Endothelial cell (in vitro differentiated cells): ENCODE data around the gene KRCC1. TPM values are rescaled to one million over a fixed set of nuclear protein-coding genes. Genes with fewer than 3 reads are reported as not detected.

ENCODE experiments used
- DNase-seq: peaks from one replicate; pipeline ENCODE4 v3.0.0; 2021; ENCODE audit warnings: low spot score
- H3K27ac Mint-ChIP-seq: one replicate; pipeline ENCODE4 v1.8.0; 2021; ENCODE audit warnings: mixed read lengths, inconsistent platforms; ENCODE audit not compliant: unreplicated experiment
- H3K27me3 Mint-ChIP-seq: one replicate; pipeline ENCODE4 v1.8.0; 2021; ENCODE audit warnings: mild to moderate bottlenecking, moderate library complexity, mixed read lengths, inconsistent platforms; ENCODE audit not compliant: unreplicated experiment
- H3K36me3 Mint-ChIP-seq: one replicate; pipeline ENCODE4 v1.8.0; 2021; ENCODE audit warnings: mild to moderate bottlenecking, low read depth, mixed read lengths, inconsistent platforms; ENCODE audit not compliant: unreplicated experiment
- H3K4me1 Mint-ChIP-seq: one replicate; pipeline ENCODE4 v1.8.0; 2021; ENCODE audit warnings: mild to moderate bottlenecking, mixed read lengths, inconsistent platforms; ENCODE audit not compliant: unreplicated experiment
- H3K4me3 Mint-ChIP-seq: one replicate; pipeline ENCODE4 v1.8.0; 2021; ENCODE audit warnings: mild to moderate bottlenecking, mixed read lengths, inconsistent platforms; ENCODE audit not compliant: unreplicated experiment
- H3K9me3 Mint-ChIP-seq: one replicate; pipeline ENCODE4 v1.8.0; 2021; ENCODE audit warnings: mixed read lengths, inconsistent platforms; ENCODE audit not compliant: unreplicated experiment
- long read RNA-seq: library from polyadenylated mRNA; unstranded; transcript quantifications from one replicate; pipeline ENCODE4 v2.0.0, GENCODE V29; 2020; ENCODE audit not compliant: unreplicated experiment
- total RNA-seq: library from RNA; stranded (reverse); fragmentation: NEBNext Ultra II Directional; extraction: Animal tissue kit (Norgen Biotek cat#: 25700); gene quantifications from one replicate; pipeline ENCODE4 v1.2.1, GENCODE V29; 2021; ENCODE audit not compliant: unreplicated experiment
- TF ChIP-seq, protein P1 (sequence below): fragments of 200-600 bp; sonication (generic); IDR thresholded peaks from one replicate; pipeline ENCODE4 v1.5.0; 2021; ENCODE audit warnings: antibody characterized with exemption; ENCODE audit not compliant: unreplicated experiment

The KRCC1 gene
- 18.0 TPM for total RNA-seq
- long read RNA-seq, transcript KRCC1-201 (4 exons, 1,753 nt): major isoform, 10 of 15 reads
- long read RNA-seq, partial matches to known transcripts: 0 of 15 reads
- long read RNA-seq, other reads (novel, unspliced or antisense): 5 of 15 reads

DNA sequence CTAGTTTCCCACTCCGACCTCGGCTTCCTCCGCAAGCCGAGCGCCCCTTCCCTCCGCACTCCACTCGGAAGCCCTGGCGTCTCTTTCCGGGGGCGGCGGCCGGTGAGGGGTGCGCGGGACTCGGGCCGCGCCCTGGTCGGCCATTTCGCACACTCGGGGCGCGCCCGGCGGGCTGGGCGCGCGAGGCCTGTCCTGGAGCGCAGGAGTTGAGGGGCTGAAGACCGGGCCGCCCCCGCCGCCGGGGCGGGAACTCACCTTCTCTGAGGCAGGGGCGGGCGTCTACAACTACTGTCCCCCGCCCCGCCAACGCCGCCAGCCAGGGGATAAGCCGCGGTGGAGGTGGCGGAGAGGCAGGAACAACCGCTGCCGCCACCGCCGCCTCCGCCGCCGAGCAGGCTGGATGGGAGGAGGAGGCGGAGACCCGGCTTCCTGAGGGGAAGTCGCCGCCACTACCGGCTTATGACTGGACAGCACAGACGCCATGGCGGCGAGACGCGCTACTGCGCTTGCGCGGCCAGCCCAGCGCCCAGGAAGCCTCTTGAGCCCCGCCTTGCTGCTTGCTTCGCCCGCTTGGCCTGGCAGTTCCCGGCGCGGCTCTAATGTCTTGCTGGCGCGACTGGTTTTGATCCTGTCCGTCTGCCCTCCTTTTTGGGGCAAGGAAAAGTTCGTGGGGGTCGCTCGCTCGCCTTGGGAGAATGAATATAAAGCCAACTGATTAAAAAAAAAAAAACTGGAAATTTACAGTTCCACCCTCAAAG is at the start of gene KRCC1:
Gene KRCC1 (minus strand): TSS at position 413 of the 758 bp plus-strand sequence. CDS start 27,220 bp downstream, outside the sequence.
- Mint-ChIP-seq H3K4me3 (peak within 1 kb of the TSS; percentile 99), H3K27me3 (peaks cover 12% of the 10 kb centered on the region), H3K36me3 (peaks cover 6% of the 10 kb centered on the region), H3K27ac (peak within 1 kb of the TSS; percentile 100), H3K4me1 (peaks cover 30% of the 10 kb centered on the region), H3K9me3 (no peaks in the 10 kb centered on the region)
- DNase-seq: peak; percentile 85
- TF ChIP-seq, protein P1, sequence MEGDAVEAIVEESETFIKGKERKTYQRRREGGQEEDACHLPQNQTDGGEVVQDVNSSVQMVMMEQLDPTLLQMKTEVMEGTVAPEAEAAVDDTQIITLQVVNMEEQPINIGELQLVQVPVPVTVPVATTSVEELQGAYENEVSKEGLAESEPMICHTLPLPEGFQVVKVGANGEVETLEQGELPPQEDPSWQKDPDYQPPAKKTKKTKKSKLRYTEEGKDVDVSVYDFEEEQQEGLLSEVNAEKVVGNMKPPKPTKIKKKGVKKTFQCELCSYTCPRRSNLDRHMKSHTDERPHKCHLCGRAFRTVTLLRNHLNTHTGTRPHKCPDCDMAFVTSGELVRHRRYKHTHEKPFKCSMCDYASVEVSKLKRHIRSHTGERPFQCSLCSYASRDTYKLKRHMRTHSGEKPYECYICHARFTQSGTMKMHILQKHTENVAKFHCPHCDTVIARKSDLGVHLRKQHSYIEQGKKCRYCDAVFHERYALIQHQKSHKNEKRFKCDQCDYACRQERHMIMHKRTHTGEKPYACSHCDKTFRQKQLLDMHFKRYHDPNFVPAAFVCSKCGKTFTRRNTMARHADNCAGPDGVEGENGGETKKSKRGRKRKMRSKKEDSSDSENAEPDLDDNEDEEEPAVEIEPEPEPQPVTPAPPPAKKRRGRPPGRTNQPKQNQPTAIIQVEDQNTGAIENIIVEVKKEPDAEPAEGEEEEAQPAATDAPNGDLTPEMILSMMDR: no peak

DNA sequence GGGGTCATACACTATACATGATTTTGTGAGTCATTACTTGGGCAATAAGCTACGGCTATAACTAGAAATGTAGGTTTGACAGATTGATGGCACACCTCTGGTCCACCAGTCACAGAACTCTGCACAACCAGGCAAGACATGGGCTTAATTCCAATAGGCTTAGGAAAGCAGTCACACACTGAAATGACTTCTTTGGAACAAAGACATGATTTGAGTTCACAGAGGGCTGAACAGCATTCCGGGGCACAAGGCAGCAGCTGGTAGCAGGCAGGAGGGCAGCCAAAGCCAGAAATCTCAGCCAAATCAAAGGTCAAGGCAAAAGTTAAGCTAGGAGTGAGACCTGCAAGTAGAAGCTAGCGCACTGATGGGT is 44.9 kb upstream of the KRCC1 start:
- no peak for DNase-seq
- Mint-ChIP-seq H3K4me1 (no peaks in the 10 kb centered on the region), H3K27ac (no peak overlapping the region), H3K27me3 (peaks cover 3% of the 10 kb centered on the region), H3K9me3 (no peaks in the 10 kb centered on the region), H3K4me3 (no peak overlapping the region), H3K36me3 (no peaks in the 10 kb centered on the region)
- TF ChIP-seq, protein P1: no peak

DNA sequence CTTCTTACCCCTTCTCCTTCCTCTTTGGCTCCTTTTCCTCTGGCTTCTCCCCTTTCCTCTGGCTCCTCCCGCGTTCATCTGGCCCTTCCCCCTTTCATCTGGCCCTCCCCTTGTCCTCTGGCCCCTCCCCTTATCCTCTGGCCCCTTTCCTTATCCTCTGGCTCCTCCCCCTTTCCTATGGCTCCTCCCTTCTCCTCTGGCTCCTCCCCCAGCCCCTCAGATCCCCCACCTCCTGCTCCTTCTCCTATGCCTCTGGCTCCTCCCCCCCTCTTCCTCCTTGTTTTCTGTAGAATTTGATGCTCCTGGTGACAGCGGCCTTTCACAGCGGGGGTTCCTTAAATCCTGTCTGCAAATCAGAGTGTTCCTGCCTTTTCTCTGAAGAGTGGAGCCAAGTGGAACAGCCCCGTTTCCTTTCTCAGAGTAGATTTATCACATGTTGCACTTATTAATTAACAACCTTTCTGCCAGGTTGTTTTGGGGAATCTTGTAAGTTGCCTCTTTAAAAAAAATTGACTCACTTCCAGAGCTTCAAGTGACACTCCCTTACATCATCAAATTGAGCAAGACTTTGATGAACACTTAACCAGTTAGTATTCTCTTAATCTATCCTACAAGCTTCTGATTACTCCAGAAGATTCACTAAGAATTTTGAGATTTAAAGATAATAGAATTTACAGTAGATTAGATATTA is 44.4 kb upstream of the KRCC1 start:
- Mint-ChIP-seq H3K36me3 (no peaks in the 10 kb centered on the region), H3K4me1 (no peaks in the 10 kb centered on the region), H3K27ac (no peak overlapping the region), H3K27me3 (peaks cover 3% of the 10 kb centered on the region), H3K4me3 (no peak overlapping the region), H3K9me3 (no peaks in the 10 kb centered on the region)
- TF ChIP-seq, protein P1: no peak
- DNase-seq: peak; percentile 26

DNA sequence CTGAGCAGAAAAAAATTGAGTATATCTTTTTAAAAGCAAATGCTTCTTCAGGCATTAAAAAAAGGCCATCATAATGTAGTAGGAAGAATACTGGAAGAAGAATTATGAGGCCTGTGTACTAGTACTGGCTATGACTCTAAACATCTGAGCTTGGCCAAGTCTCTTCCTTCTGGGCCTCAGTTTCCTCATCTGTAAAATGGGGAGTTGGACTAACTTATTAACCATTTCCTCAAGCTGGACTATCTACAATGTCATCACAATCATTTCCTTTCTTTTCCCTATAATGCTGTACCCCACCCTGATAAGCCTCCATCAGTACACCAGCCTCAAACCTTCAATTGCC is 42.9 kb upstream of the KRCC1 start:
- no peak for DNase-seq
- H3K4me3 Mint-ChIP-seq: no peak overlapping the region
- TF ChIP-seq, protein P1: no peak
- peaks cover 3% of the 10 kb centered on the region for H3K27me3 Mint-ChIP-seq
- no peaks in the 10 kb centered on the region for H3K4me1 Mint-ChIP-seq
- no peaks in the 10 kb centered on the region for H3K9me3 Mint-ChIP-seq
- no peaks in the 10 kb centered on the region for H3K36me3 Mint-ChIP-seq
- no peak overlapping the region for H3K27ac Mint-ChIP-seq
